22Rv1 (cell line): ENCODE measurements around the gene PPP2R1A.

Experiments
- H3K27ac ChIP-seq: fragments of 450-650 bp; 2 replicates; pipeline ENCODE4 v1.5.1; 2017
- CTCF ChIP-seq: fragments of 450-650 bp; IDR thresholded peaks from 2 replicates; pipeline ENCODE4 v1.5.1; 2017; ENCODE audit warnings: mild to moderate bottlenecking
- ZFX ChIP-seq: fragments of 450-650 bp; IDR thresholded peaks from 2 replicates; pipeline ENCODE4 v1.6.1; 2017; ENCODE audit warnings: antibody characterized with exemption, borderline replicate concordance

The PPP2R1A gene

GRCh38 chr19:52277471-52277870 is 87.6 kb downstream of the PPP2R1A start:
- no peak overlapping the region for H3K27ac ChIP-seq
- TF ChIP-seq CTCF: no peak
- no peak for TF ChIP-seq ZFX
